CD4-positive, alpha-beta T cell treated with Interleukin-17A for 4 hours (primary cell): Measurements from ENCODE around the gene CACNA1E.

Source experiments
- DNase-seq: peaks from one replicate; pipeline ENCODE4 v3.0.0-alpha.2; 2020; ENCODE audit warnings: mixed read lengths

The CACNA1E gene

GRCh38 chr1:181483285-181484195, at the start of gene CACNA1E:
CACNA1E (plus strand) TSS chr1:181483517; CDS start chr1:181483745, 228 bp downstream.
- no peak for DNase-seq

- no peak for DNase-seq
Measured at GRCh38 chr1:181433931-181434330, 49.4 kb upstream of the CACNA1E start.

GRCh38 chr1:181438013-181438412, 45.3 kb upstream of the CACNA1E start:
- DNase-seq: no peak

GRCh38 chr1:181440510-181440909, 42.8 kb upstream of the CACNA1E start:
- no peak for DNase-seq

GRCh38 chr1:181442181-181442525, 41.2 kb upstream of the CACNA1E start:
- no peak for DNase-seq

- DNase-seq: no peak
Measured at GRCh38 chr1:181443231-181443853, 40.0 kb upstream of the CACNA1E start.

GRCh38 chr1:181445436-181445835, 37.9 kb upstream of the CACNA1E start:
- no peak for DNase-seq

- DNase-seq: no peak
Measured at GRCh38 chr1:181448461-181448860, 34.9 kb upstream of the CACNA1E start.

- DNase-seq: no peak
Measured at GRCh38 chr1:181451661-181452230, 31.6 kb upstream of the CACNA1E start.

- no peak for DNase-seq
Measured at GRCh38 chr1:181452746-181453145, 30.6 kb upstream of the CACNA1E start.

- no peak for DNase-seq
Measured at GRCh38 chr1:181453541-181454201, 29.6 kb upstream of the CACNA1E start.

GRCh38 chr1:181456551-181456950, 26.8 kb upstream of the CACNA1E start:
- DNase-seq: no peak

GRCh38 chr1:181458419-181458818, 24.9 kb upstream of the CACNA1E start:
- DNase-seq: no peak

- no peak for DNase-seq
Measured at GRCh38 chr1:181459067-181459466, 24.2 kb upstream of the CACNA1E start.

- DNase-seq: no peak
Measured at GRCh38 chr1:181469829-181470228, 13.5 kb upstream of the CACNA1E start.

- DNase-seq: no peak
Measured at GRCh38 chr1:181475580-181475979, 7.7 kb upstream of the CACNA1E start.

GRCh38 chr1:181476581-181476980, 6.7 kb upstream of the CACNA1E start:
- no peak for DNase-seq

GRCh38 chr1:181478306-181478705, 5.0 kb upstream of the CACNA1E start:
- DNase-seq: no peak

- peak; percentile 30 for DNase-seq
Measured at GRCh38 chr1:181479137-181479745, 4.1 kb upstream of the CACNA1E start.

- no peak for DNase-seq
Measured at GRCh38 chr1:181482001-181482430, 1.3 kb upstream of the CACNA1E start.

GRCh38 chr1:181482521-181483284, 614 bp upstream of the CACNA1E start:
- DNase-seq: no peak

- no peak for DNase-seq
Measured at GRCh38 chr1:181484821-181485220, 1.5 kb downstream of the CACNA1E start.
